ENCODE results near the gene DPH2. TPM values are rescaled to one million over a fixed set of nuclear protein-coding genes. Genes with fewer than 3 reads are reported as not detected.

Gene DPH2
- total RNA-seq, 2 experiments from 2014 or later = 29.6 to 34.1 TPM

- DNase-seq = no peak
- peak overlapping the region; percentile 78 for H3K4me3 Mint-ChIP-seq
- ATAC-seq = no peak
- peaks cover 48% of the 10 kb centered on the region for H3K36me3 Mint-ChIP-seq (ENCODE audit: low read depth)
- intact Hi-C loops (cut with micrococcal nuclease) = no loop called here
- no peak for TF ChIP-seq CTCF (IDR thresholded peaks at IDR 0.05)
- ChIA-PET CTCF (interaction anchor here (0.9 to 4.2 kb wide), 5 partner anchors 27 to 70 kb away, joined by 3 to 20 read pairs (median 5); partner anchors contain the start of gene IPO13), POLR2A (interaction anchor here (0.8 to 1.3 kb wide), 3 partner anchors 10 to 16 kb away, joined by 3 read pairs; no protein-coding TSS in a partner anchor)
- H3K9me3 Mint-ChIP-seq = no peaks in the 10 kb centered on the region
- peak overlapping the region; percentile 3 for H3K27ac Mint-ChIP-seq
- peaks cover 47% of the 10 kb centered on the region for H3K4me1 Mint-ChIP-seq (ENCODE audit: low read depth)
- no peaks in the 10 kb centered on the region for H3K27me3 Mint-ChIP-seq
These were observed 7.8 kb downstream of the DPH2 start for GRCh38 chr1:43977376-43978263.

DNA sequence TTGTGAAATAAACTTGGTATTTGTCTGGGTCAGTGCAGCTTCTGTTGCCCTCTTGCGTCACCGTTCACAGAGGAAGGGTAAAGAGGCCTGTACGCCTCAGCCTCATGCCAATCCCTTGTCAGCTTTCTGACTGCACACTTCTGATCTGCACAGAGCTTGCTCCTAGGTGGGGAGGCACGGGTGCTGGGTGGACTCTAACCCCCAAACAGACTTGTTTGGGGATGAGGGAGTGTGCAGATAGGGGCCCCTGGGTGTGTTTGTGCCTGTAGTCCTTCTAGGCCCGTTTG, 8.4 kb downstream of the DPH2 start:
- intact Hi-C loops (cut with micrococcal nuclease) = no loop called here
- ATAC-seq (no peak), DNase-seq (no peak)
- Mint-ChIP-seq H3K36me3 (ENCODE audit: low read depth) (peaks cover 48% of the 10 kb centered on the region), H3K4me1 (ENCODE audit: low read depth) (peaks cover 47% of the 10 kb centered on the region), H3K9me3 (no peaks in the 10 kb centered on the region), H3K27ac (peak overlapping the region; percentile 65), H3K27me3 (no peaks in the 10 kb centered on the region), H3K4me3 (peak overlapping the region; percentile 78)
- CTCF ChIA-PET = interaction anchor here (0.9 to 1.3 kb wide), 3 partner anchors 27 to 44 kb away, joined by 3 to 5 read pairs (median 3); partner anchors contain the start of gene IPO13
- TF ChIP-seq CTCF (IDR thresholded peaks at IDR 0.05) = no peak
- POLR2A ChIA-PET = interaction anchor here (0.8 to 1.3 kb wide), 4 partner anchors 9 to 69 kb away, joined by 3 read pairs; no protein-coding TSS in a partner anchor

DNA sequence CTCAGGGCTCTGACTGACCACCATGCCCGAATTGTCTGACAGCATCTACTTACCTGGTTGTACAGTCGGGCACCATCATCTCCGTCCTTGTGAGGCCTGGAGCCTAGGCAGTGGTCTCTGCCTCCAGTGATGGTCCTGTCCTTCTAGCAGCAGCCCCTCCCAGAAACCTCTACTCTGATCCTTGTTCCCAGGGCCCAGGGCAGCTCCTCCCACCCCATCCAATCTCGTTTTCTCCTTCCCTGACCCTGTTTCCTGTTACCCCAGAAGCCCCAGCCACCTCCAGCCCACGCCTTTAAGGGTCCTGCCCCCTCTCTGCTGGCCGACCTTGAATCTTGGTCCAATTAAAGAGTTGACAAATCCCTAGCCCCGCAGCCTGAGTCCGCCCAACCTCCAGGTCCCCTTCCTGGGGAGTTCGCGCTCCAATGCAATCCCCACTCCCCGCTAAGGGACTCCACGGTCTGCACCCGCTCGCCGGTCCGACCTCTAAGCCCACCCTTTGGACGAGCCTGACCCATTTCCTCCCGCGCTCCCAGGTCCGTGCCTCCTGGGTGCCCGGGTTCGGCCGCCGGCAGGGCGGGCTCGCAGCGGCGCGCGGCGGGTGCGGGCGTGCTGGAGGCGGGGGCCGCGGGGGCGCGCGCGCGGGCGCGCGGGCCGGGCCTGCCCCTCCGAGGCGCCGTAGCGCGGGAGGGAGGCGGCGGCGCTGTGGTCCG, 8.9 kb downstream of the DPH2 start, which contains the start of gene B4GALT2:
TSS of gene B4GALT2 (plus strand) at position 660 of the 710 bp plus-strand sequence. CDS start 1,951 bp downstream, outside the sequence.
- Mint-ChIP-seq H3K27ac (peak within 1 kb of the TSS; percentile 80), H3K27me3 (no peaks in the 10 kb centered on the region), H3K4me1 (ENCODE audit: low read depth) (peaks cover 43% of the 10 kb centered on the region), H3K4me3 (peak within 1 kb of the TSS; percentile 86), H3K9me3 (no peaks in the 10 kb centered on the region), H3K36me3 (ENCODE audit: low read depth) (peaks cover 43% of the 10 kb centered on the region)
- ChIA-PET CTCF (interaction anchor here (0.9 to 1.3 kb wide), 3 partner anchors 26 to 44 kb away, joined by 3 to 5 read pairs (median 3); partner anchors contain the start of gene IPO13), POLR2A (interaction anchor here (0.9 kb wide), 2 partner anchors 15 to 69 kb away, joined by 3 read pairs; no protein-coding TSS in a partner anchor)
- no peak for TF ChIP-seq CTCF (IDR thresholded peaks at IDR 0.05)
- ATAC-seq = peak; percentile 9
- intact Hi-C loops (cut with micrococcal nuclease) = no loop called here
- DNase-seq = peak; percentile 47

DNA sequence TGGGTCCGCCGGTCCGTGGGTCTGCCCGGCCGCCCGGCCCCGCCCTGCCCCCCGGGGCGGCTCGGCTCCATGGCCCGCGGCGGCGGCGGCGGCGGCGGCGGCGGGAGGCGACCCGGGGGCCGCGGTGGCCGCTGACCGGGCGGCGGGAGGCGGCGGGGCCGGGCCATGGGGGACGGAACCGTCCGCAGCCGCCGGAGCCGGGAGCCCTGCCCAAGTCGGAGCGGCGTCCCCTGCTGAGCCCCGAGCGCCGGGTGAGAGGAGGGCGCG, 9.4 kb downstream of the DPH2 start:
- no peak overlapping the region for H3K27ac Mint-ChIP-seq
- TF ChIP-seq CTCF (IDR thresholded peaks at IDR 0.05) = no peak
- H3K36me3 Mint-ChIP-seq (ENCODE audit: low read depth) = peaks cover 40% of the 10 kb centered on the region
- intact Hi-C loops (cut with micrococcal nuclease) = no loop called here
- no peaks in the 10 kb centered on the region for H3K27me3 Mint-ChIP-seq
- CTCF ChIA-PET = no interaction called here
- ATAC-seq (no peak), DNase-seq (no peak)
- no peaks in the 10 kb centered on the region for H3K9me3 Mint-ChIP-seq
- H3K4me3 Mint-ChIP-seq = no peak overlapping the region
- POLR2A ChIA-PET = interaction anchor here (1.2 kb wide), 1 partner anchor 30 kb away, joined by 4 read pairs; no protein-coding TSS in a partner anchor
- peaks cover 38% of the 10 kb centered on the region for H3K4me1 Mint-ChIP-seq (ENCODE audit: low read depth)

Measured in activated CD8-positive, alpha-beta T cell treated with anti-CD3 and anti-CD28 coated beads for 36 hours (primary cell).